K562 (cell line): ENCODE measurements around the gene ZFP36. TPM values are rescaled to one million over a fixed set of nuclear protein-coding genes. Genes with fewer than 3 reads are reported as not detected.

Experiments used
- BCL6 ChIP-seq: fragments of 250-450 bp; sonication (Bioruptor Pico); IDR thresholded peaks from 2 replicates; pipeline ENCODE4 v1.4.0; 2020
- DACH1 ChIP-seq: fragments of 450-650 bp; IDR thresholded peaks from 2 replicates; pipeline ENCODE4 v1.6.1; 2018; ENCODE audit not compliant: partially characterized antibody
- HIVEP1 ChIP-seq: fragments of 250-450 bp; sonication (Bioruptor Pico); IDR thresholded peaks from 2 replicates; pipeline ENCODE4 v1.4.0; 2020; ENCODE audit warnings: mild to moderate bottlenecking
- KAT8 ChIP-seq: fragments of 450-650 bp; IDR thresholded peaks from 2 replicates; pipeline ENCODE4 v1.6.1; 2016; ENCODE audit warnings: low read depth, mild to moderate bottlenecking
- RBM39 ChIP-seq: fragments of 200-400 bp; formaldehyde crosslinking; optimal IDR thresholded peaks from 2 replicates; pipeline ENCODE3; 2018; ENCODE audit warnings: low read depth, low read length
- RHOXF2B ChIP-seq: fragments of 250-450 bp; sonication (Bioruptor Pico); conservative IDR thresholded peaks from 2 replicates; pipeline ENCODE4 v1.5.1; 2021
- SNRNP70 ChIP-seq: fragments of 200-400 bp; formaldehyde crosslinking; optimal IDR thresholded peaks from 2 replicates; pipeline ENCODE3; 2017; ENCODE audit warnings: low read depth, low read length
- U2AF2 ChIP-seq: fragments of 200-400 bp; formaldehyde crosslinking; optimal IDR thresholded peaks from 2 replicates; pipeline ENCODE3; 2017; ENCODE audit warnings: low read depth, mild to moderate bottlenecking, low read length
- ZNF146 ChIP-seq: IDR thresholded peaks from one replicate; pipeline ENCODE4 v1.6.1; 2018; ENCODE audit warnings: missing compliant biosample characterization; ENCODE audit not compliant: unreplicated experiment
- ZNF384 ChIP-seq: IDR thresholded peaks from 2 replicates; pipeline ENCODE4 v1.6.1; 2012; ENCODE audit warnings: low read depth, low read length, improper control_type of control experiment
- ZNF583 ChIP-seq: fragments of 250-450 bp; sonication (Bioruptor Pico); IDR thresholded peaks from 2 replicates; pipeline ENCODE4 v1.4.0; 2020
- polyA plus RNA-seq, 8 experiments: library from polyadenylated mRNA; depleted of rRNA in 4 of 8; stranded (reverse) in 5 of 8; unstranded in 3 of 8; fragments of >200 nt; fragmentation: Nextera tagmentation in 2 of 8; fragmentation: Illumina TruSeq in 1 of 8; extraction: Ambion mirVana in 2 of 8; extraction: Trizol in 1 of 8; gene quantifications; 2 replicates each; pipeline versions ENCODE4 v1.2.1 to v1.2.3, GENCODE V29; 2011 to 2014; ENCODE audit warnings: inconsistent platforms in 1 of 8, missing spikeins in 1 of 8
- total RNA-seq, 7 experiments: library from RNA; depleted of rRNA in 6 of 7; stranded (reverse); fragments of >200 nt in 6 of 7; fragmentation: Illumina TruSeq in 2 of 7; extraction: Trizol in 2 of 7; gene quantifications; 2 replicates each; pipeline versions ENCODE4 v1.2.1 to v1.2.3, GENCODE V29; 2011 to 2021; ENCODE audit warnings: low replicate concordance in 1 of 7
- TF ChIP-seq, protein P1 (sequence below): fragments of 250-450 bp; sonication (Bioruptor Pico); IDR thresholded peaks from 2 replicates; pipeline ENCODE4 v1.8.0; 2021; ENCODE audit warnings: moderate library complexity, mild to moderate bottlenecking, inconsistent platforms
- TF ChIP-seq, protein P2 (sequence below): fragments of 450-650 bp; IDR thresholded peaks from 2 replicates; pipeline ENCODE4 v1.6.1; 2016; ENCODE audit warnings: missing biosample characterization, missing genetic modification characterization
- TF ChIP-seq, protein P3 (sequence below): sonication (generic); formaldehyde crosslinking; IDR thresholded peaks from 2 replicates; pipeline ENCODE4 v1.8.0; 2022; ENCODE audit warnings: mild to moderate bottlenecking, missing genetic modification reagents
- TF ChIP-seq, protein P4 (sequence below): sonication (generic); formaldehyde crosslinking; IDR thresholded peaks from 2 replicates; pipeline ENCODE4 v1.8.1; 2023; ENCODE audit warnings: mild to moderate bottlenecking, missing genetic modification reagents
- TF ChIP-seq, protein P5 (sequence below): fragments of 250-450 bp; sonication (Bioruptor Pico); IDR thresholded peaks from 2 replicates; pipeline ENCODE4 v1.5.0; 2020; ENCODE audit warnings: mild to moderate bottlenecking
- TF ChIP-seq, protein P6 (sequence below): sonication (generic); formaldehyde crosslinking; IDR thresholded peaks from 2 replicates; pipeline ENCODE4 v1.8.0; 2022; ENCODE audit warnings: mild to moderate bottlenecking, low read depth, missing genetic modification reagents
- TF ChIP-seq, protein P7 (sequence below): IDR thresholded peaks from 3 replicates; pipeline ENCODE4 v1.6.1; 2011; ENCODE audit warnings: borderline replicate concordance, mild to moderate bottlenecking; ENCODE audit not compliant: insufficient read length, insufficient read depth
- TF ChIP-seq, protein P8 (sequence below): fragments of 250-450 bp; sonication (Bioruptor Pico); IDR thresholded peaks from 2 replicates; pipeline ENCODE4 v1.5.0; 2021

ZFP36 gene
- total and polyA plus RNA-seq, 9 of the 15 experiments (the other 6 are each of a cell fraction or from before 2014, with no cell fraction given) = 1.0 to 20.1 (median 3.5) TPM

DNA sequence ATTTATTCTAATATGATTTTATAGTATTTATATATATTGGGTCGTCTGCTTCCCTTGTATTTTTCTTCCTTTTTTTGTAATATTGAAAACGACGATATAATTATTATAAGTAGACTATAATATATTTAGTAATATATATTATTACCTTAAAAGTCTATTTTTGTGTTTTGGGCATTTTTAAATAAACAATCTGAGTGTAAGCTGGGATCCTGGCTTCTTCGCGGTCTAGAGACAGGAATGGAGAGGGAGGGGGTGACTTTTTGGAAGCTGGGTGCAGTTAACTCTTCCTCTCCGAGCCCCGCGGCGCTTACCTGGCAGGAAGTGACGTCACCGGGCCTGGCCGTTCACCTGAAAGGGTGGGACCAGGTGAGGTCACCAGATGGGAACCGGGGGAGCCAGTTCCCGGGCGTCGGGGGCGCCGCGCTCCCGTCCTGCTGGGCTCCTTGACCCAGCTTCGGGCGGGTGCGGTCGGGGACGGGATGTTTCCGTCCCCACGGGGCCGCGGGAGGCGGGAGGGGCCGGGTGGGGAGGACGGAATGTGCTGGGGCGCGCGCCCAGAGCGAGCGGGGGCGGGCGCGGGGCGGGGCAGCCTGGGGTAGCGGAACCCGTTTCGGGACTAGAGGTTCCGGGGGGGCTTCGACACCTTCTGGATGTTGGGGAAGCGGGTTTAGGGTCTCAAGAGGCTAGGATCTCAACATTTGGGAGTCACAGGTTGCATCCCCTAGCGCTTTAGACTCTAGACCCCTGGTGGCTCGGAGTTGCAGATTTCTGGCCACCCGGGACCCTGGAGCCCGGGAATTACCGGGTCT is 2.8 kb downstream of the ZFP36 start (continued):
- TF ChIP-seq SNRNP70 (no peak), RHOXF2B (CRISPR knock-in tag) (no peak), DACH1 (no peak), ZNF384 (no peak), ZNF146 (CRISPR knock-in tag) (no peak), HIVEP1 (CRISPR knock-in tag) (no peak), BCL6 (CRISPR knock-in tag) (no peak), U2AF2 (no peak), KAT8 (no peak), RBM39 (no peak), ZNF583 (CRISPR knock-in tag) (no peak)
- TF ChIP-seq, protein P1, sequence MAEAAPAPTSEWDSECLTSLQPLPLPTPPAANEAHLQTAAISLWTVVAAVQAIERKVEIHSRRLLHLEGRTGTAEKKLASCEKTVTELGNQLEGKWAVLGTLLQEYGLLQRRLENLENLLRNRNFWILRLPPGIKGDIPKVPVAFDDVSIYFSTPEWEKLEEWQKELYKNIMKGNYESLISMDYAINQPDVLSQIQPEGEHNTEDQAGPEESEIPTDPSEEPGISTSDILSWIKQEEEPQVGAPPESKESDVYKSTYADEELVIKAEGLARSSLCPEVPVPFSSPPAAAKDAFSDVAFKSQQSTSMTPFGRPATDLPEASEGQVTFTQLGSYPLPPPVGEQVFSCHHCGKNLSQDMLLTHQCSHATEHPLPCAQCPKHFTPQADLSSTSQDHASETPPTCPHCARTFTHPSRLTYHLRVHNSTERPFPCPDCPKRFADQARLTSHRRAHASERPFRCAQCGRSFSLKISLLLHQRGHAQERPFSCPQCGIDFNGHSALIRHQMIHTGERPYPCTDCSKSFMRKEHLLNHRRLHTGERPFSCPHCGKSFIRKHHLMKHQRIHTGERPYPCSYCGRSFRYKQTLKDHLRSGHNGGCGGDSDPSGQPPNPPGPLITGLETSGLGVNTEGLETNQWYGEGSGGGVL (CRISPR knock-in tag) = no peak
- TF ChIP-seq, protein P2, sequence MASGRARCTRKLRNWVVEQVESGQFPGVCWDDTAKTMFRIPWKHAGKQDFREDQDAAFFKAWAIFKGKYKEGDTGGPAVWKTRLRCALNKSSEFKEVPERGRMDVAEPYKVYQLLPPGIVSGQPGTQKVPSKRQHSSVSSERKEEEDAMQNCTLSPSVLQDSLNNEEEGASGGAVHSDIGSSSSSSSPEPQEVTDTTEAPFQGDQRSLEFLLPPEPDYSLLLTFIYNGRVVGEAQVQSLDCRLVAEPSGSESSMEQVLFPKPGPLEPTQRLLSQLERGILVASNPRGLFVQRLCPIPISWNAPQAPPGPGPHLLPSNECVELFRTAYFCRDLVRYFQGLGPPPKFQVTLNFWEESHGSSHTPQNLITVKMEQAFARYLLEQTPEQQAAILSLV = no peak
- TF ChIP-seq, protein P3, sequence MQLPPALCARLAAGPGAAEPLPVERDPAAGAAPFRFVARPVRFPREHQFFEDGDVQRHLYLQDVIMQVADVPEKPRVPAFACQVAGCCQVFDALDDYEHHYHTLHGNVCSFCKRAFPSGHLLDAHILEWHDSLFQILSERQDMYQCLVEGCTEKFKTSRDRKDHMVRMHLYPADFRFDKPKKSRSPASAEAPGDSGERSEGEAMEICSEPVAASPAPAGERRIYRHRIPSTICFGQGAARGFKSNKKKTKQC = no peak
- TF ChIP-seq, protein P4, sequence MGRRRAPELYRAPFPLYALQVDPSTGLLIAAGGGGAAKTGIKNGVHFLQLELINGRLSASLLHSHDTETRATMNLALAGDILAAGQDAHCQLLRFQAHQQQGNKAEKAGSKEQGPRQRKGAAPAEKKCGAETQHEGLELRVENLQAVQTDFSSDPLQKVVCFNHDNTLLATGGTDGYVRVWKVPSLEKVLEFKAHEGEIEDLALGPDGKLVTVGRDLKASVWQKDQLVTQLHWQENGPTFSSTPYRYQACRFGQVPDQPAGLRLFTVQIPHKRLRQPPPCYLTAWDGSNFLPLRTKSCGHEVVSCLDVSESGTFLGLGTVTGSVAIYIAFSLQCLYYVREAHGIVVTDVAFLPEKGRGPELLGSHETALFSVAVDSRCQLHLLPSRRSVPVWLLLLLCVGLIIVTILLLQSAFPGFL (CRISPR knock-in tag) = no peak
- TF ChIP-seq, protein P5, sequence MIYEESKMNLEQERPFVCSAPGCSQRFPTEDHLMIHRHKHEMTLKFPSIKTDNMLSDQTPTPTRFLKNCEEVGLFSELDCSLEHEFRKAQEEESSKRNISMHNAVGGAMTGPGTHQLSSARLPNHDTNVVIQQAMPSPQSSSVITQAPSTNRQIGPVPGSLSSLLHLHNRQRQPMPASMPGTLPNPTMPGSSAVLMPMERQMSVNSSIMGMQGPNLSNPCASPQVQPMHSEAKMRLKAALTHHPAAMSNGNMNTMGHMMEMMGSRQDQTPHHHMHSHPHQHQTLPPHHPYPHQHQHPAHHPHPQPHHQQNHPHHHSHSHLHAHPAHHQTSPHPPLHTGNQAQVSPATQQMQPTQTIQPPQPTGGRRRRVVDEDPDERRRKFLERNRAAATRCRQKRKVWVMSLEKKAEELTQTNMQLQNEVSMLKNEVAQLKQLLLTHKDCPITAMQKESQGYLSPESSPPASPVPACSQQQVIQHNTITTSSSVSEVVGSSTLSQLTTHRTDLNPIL = no peak
- TF ChIP-seq, protein P6, sequence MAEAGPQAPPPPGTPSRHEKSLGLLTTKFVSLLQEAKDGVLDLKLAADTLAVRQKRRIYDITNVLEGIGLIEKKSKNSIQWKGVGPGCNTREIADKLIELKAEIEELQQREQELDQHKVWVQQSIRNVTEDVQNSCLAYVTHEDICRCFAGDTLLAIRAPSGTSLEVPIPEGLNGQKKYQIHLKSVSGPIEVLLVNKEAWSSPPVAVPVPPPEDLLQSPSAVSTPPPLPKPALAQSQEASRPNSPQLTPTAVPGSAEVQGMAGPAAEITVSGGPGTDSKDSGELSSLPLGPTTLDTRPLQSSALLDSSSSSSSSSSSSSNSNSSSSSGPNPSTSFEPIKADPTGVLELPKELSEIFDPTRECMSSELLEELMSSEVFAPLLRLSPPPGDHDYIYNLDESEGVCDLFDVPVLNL (CRISPR knock-in tag) = no peak
- TF ChIP-seq, protein P7, sequence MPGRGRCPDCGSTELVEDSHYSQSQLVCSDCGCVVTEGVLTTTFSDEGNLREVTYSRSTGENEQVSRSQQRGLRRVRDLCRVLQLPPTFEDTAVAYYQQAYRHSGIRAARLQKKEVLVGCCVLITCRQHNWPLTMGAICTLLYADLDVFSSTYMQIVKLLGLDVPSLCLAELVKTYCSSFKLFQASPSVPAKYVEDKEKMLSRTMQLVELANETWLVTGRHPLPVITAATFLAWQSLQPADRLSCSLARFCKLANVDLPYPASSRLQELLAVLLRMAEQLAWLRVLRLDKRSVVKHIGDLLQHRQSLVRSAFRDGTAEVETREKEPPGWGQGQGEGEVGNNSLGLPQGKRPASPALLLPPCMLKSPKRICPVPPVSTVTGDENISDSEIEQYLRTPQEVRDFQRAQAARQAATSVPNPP = no peak
- TF ChIP-seq, protein P8, sequence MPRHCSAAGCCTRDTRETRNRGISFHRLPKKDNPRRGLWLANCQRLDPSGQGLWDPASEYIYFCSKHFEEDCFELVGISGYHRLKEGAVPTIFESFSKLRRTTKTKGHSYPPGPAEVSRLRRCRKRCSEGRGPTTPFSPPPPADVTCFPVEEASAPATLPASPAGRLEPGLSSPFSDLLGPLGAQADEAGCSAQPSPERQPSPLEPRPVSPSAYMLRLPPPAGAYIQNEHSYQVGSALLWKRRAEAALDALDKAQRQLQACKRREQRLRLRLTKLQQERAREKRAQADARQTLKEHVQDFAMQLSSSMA (CRISPR knock-in tag) = no peak
